Nephron progenitor cell (in vitro differentiated cells): Measurements from ENCODE around the gene KREMEN1.

Source experiments
- DNase-seq: peaks from one replicate; pipeline ENCODE4 v3.0.0; 2021
- H3K27ac Mint-ChIP-seq: 2 replicates; pipeline ENCODE4 v1.8.0; 2021; ENCODE audit warnings: mild to moderate bottlenecking, moderate library complexity, mixed read lengths
- H3K27me3 Mint-ChIP-seq: 2 replicates; pipeline ENCODE4 v1.8.0; 2021; ENCODE audit warnings: mild to moderate bottlenecking, low read depth, mixed read lengths; ENCODE audit not compliant: poor library complexity
- H3K36me3 Mint-ChIP-seq: 2 replicates; pipeline ENCODE4 v1.8.0; 2021; ENCODE audit warnings: low read depth, mixed read lengths
- H3K4me1 Mint-ChIP-seq: 2 replicates; pipeline ENCODE4 v1.8.0; 2021; ENCODE audit warnings: mixed read lengths
- H3K4me3 Mint-ChIP-seq: 2 replicates; pipeline ENCODE4 v1.8.0; 2021; ENCODE audit warnings: mild to moderate bottlenecking, moderate library complexity, mixed read lengths
- H3K9me3 Mint-ChIP-seq: 2 replicates; pipeline ENCODE4 v1.8.0; 2021; ENCODE audit warnings: mild to moderate bottlenecking, moderate library complexity, mixed read lengths
- TF ChIP-seq, protein P1 (sequence below): fragments of 200-600 bp; sonication (generic); IDR thresholded peaks from 2 replicates; pipeline ENCODE4 v1.5.0; 2021; ENCODE audit warnings: antibody characterized with exemption

KREMEN1 gene

DNA sequence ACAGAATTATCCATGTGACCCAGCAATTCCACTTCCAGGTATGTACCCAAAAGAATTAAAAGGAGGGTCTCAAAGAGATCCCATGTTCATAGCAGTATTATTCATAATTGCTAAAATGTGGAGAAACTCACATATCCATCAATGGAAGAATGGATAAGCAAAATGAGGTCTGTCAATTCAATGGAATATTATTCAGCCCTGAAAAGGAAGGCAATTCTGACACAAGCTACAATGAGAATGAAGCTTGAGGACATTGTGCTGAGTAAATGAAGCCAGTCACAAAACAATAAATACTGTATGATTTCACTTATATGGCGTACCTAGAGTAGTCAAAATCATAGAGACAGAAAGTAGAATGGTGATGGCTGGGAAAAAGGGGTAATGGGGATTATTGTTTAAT is 113.5 kb downstream of the KREMEN1 start:
- Mint-ChIP-seq H3K27ac (no peak overlapping the region), H3K4me3 (no peak overlapping the region)
- TF ChIP-seq, protein P1, sequence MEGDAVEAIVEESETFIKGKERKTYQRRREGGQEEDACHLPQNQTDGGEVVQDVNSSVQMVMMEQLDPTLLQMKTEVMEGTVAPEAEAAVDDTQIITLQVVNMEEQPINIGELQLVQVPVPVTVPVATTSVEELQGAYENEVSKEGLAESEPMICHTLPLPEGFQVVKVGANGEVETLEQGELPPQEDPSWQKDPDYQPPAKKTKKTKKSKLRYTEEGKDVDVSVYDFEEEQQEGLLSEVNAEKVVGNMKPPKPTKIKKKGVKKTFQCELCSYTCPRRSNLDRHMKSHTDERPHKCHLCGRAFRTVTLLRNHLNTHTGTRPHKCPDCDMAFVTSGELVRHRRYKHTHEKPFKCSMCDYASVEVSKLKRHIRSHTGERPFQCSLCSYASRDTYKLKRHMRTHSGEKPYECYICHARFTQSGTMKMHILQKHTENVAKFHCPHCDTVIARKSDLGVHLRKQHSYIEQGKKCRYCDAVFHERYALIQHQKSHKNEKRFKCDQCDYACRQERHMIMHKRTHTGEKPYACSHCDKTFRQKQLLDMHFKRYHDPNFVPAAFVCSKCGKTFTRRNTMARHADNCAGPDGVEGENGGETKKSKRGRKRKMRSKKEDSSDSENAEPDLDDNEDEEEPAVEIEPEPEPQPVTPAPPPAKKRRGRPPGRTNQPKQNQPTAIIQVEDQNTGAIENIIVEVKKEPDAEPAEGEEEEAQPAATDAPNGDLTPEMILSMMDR, result no peak

DNA sequence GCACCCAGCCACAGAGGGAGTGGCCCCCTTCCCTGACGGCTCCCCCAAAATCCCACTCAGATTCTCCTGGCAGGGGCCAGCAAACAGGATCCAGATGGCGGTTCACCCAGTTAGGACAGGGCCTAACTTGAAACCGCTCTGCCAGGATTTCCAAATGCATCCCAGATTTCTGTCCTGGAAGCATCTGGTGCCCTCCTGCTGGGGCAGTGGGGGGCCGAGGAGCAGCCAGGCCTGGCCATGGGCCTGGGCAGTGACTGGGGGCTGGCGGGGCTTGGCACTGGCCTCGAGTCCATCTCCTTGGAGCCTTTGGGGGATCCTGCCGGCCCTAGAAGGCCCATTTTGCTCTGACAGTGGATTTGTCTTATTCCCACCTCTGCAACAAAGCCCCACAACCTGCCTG is 115.0 kb downstream of the KREMEN1 start:
- Mint-ChIP-seq H3K36me3 (peaks cover 5% of the 10 kb centered on the region), H3K4me3 (no peak overlapping the region), H3K27me3 (peaks cover 12% of the 10 kb centered on the region), H3K27ac (no peak overlapping the region), H3K9me3 (peaks cover 3% of the 10 kb centered on the region), H3K4me1 (peaks cover 29% of the 10 kb centered on the region)
- TF ChIP-seq, protein P1, result no peak
- no peak for DNase-seq

More for the DNA sequence above, 113.5 kb downstream of the KREMEN1 start:
- H3K36me3 Mint-ChIP-seq, result no peaks in the 10 kb centered on the region
- H3K4me1 Mint-ChIP-seq, result peaks cover 23% of the 10 kb centered on the region
- DNase-seq, result no peak
- H3K9me3 Mint-ChIP-seq, result no peaks in the 10 kb centered on the region
- H3K27me3 Mint-ChIP-seq, result peaks cover 19% of the 10 kb centered on the region

DNA sequence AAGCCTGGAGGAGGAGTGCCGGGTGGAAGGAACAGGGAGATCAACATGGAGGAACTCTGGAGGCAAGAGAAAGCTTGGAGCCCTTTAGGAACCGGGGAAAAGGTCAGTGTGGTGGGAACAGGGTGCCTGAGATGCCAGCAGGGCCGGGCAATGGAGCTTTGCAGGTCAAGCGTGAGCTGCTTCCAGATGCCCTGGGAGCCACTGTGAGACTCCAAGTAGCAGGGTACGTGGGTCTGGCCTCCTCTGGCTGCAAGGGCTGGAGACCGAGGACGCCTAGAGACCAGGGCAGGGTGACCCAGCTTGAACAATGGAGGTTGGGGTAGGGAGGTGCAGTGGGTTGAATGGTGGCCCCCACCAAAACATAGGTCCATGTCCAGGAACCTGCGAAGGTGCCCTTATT is 117.2 kb downstream of the KREMEN1 start:
- Mint-ChIP-seq H3K4me3 (no peak overlapping the region), H3K27ac (peak overlapping the region; percentile 81), H3K9me3 (peaks cover 3% of the 10 kb centered on the region), H3K4me1 (peaks cover 25% of the 10 kb centered on the region), H3K27me3 (peaks cover 9% of the 10 kb centered on the region), H3K36me3 (peaks cover 8% of the 10 kb centered on the region)
- TF ChIP-seq, protein P1, result no peak
- DNase-seq, result no peak

GRCh38 chr22:29190918-29191317 is 118.1 kb downstream of the KREMEN1 start:
- peaks cover 9% of the 10 kb centered on the region for H3K27me3 Mint-ChIP-seq
- peaks cover 32% of the 10 kb centered on the region for H3K4me1 Mint-ChIP-seq
- TF ChIP-seq, protein P1, result no peak
- no peak for DNase-seq
- peaks cover 9% of the 10 kb centered on the region for H3K36me3 Mint-ChIP-seq
- H3K27ac Mint-ChIP-seq, result no peak overlapping the region
- H3K4me3 Mint-ChIP-seq, result no peak overlapping the region
- peaks cover 3% of the 10 kb centered on the region for H3K9me3 Mint-ChIP-seq

DNA sequence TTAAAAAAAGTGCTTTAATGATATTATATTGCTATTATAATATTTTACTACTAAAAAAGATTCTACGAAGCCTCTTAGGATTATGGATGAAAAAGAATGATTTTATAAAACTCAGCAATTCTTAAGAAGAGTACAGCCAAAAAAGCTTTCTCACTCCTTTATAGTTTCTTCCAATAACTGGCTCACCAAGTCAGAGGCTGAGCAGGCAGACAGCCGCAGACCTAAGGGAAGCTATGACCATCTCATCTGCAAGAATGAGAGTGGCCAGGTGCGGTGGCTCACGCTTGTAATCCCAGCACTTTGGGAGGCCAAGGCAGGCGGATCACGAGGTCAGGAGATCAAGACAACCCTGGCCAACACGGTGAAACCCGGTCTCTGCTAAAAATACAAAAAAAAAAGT is 120.2 kb downstream of the KREMEN1 start:
- TF ChIP-seq, protein P1, result no peak
- Mint-ChIP-seq H3K4me3 (no peak overlapping the region), H3K9me3 (peaks cover 3% of the 10 kb centered on the region), H3K36me3 (peaks cover 9% of the 10 kb centered on the region), H3K27me3 (peaks cover 9% of the 10 kb centered on the region), H3K27ac (peak overlapping the region; percentile 59), H3K4me1 (peaks cover 40% of the 10 kb centered on the region)
- no peak for DNase-seq

DNA sequence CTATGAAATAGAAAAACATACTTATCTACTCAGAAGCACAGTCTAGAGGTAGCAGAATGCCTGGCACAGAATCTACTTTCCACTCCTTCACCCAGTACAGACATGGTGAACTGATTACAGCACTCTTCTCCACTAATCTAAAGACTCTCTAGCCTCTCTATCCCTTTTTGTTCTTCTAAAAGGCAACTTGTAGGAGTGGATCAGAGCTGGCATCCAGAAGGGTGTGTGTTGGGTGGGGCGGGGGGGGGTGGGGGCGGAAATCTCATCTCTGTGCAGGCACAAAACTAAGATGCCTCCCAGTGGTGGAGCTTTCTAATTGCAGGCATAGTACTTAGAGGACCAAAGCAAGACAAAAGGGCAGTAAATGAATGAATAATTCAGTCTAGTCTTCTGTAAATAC is 121.3 kb downstream of the KREMEN1 start:
- TF ChIP-seq, protein P1, result no peak
- H3K4me3 Mint-ChIP-seq, result no peak overlapping the region
- peaks cover 34% of the 10 kb centered on the region for H3K4me1 Mint-ChIP-seq
- H3K36me3 Mint-ChIP-seq, result peaks cover 9% of the 10 kb centered on the region
- H3K27ac Mint-ChIP-seq, result no peak overlapping the region
- H3K9me3 Mint-ChIP-seq, result peaks cover 3% of the 10 kb centered on the region
- no peak for DNase-seq
- H3K27me3 Mint-ChIP-seq, result peaks cover 9% of the 10 kb centered on the region
